SIG-M5 (cell line): ENCODE measurements around the gene PATJ.
"Not testable (repeated sequence)": the region's sequence is repeated elsewhere in the genome, so short reads cannot be mapped to it uniquely, and the experiment has no call there.

Experiments
- DNase-seq: peaks from one replicate; lab custom pipeline; 2025; lab: John Stamatoyannopoulos, UW

Gene PATJ

GRCh38 chr1:62092110-62092509, 349.8 kb downstream of the PATJ start:
- no peak for DNase-seq

GRCh38 chr1:62093261-62093660, 351.0 kb downstream of the PATJ start:
- DNase-seq, result no peak

DNA sequence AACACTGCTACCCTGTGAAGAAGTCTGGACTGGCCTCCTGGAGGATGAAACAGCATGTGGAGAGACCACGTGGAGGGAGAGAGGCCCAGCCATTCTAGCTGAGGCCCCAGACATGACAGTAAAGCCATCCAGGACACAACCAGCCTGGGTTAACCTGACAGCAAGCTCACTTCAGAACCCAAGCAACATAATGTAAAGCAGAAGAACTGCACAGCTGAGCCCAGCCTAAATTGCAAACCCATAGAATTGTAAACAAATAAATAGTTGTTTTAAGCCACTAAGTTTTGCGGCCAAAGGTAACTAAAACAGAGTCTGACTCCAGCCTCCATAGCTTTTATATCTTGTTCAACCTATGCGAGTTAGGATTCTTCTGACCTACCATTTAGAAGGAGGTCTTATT, 355.2 kb downstream of the PATJ start:
- DNase-seq, result no peak

DNA sequence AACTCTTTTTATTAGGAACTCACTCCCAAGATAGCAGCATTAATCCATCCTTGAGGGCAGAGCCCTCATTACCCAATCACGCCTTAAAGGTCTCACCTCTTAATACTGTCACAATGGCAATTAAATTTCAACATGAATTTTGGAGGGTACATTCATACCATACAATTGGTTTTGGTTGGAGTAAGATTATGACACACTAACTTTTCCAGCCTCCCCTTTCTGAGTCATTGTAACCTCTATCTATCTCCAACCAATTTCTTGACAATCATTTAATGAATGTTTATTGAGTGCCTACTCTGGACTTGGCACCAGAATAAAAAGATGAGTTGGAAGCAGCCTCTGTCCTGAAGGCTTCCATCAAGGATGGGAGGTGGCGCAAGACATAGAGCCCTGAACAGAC, 358.2 kb downstream of the PATJ start:
- no peak for DNase-seq

- no peak for DNase-seq
Observed at GRCh38 chr1:62103846-62104245, 361.6 kb downstream of the PATJ start.

DNA sequence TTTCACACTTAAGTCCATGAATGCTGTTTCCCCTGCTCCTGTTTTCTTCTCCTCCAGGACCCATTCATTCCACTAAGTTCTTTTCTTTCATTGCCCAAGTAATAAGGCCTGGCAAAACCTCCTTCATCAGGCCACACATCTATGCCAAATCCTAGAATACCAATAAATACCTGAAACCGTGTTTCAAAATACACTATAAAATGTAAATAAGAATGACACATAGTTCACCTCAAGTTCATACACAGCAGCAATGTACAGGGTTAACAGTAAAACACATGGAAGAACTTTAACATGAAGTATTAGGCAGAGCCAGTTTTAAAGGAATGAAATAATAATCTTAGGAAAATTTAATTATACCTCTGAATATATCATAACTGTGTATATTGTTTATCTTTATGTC, 365.6 kb downstream of the PATJ start:
- DNase-seq, result no peak

GRCh38 chr1:62109124-62109523, 366.8 kb downstream of the PATJ start:
- DNase-seq, result no peak

DNA sequence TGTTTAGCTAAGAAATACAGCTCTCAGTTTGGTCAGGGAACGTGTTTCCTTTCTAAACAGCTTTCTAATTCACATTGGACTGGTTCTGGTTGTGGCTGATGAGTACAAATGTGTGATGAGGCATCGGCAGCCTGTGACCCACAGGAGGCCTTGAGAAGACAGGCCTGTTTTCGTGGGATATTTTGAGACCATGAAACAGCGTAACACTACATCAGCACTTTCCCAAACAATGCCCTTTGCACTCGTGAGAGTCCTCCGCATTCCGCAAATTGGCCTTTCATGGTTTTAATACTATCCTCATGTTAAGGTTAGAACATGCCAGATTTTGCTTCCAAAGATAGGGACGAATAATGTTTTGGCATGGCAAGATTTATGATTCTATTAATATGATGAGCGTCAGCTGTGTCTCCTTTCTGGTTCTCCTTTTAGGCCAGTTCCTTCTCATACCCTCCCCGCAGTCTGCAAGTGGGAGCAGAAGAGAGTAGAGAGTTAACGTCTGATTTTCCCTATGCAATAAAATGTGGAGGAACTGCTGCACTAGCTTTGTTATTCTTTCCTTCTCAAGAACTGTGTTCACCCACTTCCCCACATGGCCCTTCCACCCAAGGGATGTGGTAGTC, 368.0 kb downstream of the PATJ start:
- no peak for DNase-seq

DNA sequence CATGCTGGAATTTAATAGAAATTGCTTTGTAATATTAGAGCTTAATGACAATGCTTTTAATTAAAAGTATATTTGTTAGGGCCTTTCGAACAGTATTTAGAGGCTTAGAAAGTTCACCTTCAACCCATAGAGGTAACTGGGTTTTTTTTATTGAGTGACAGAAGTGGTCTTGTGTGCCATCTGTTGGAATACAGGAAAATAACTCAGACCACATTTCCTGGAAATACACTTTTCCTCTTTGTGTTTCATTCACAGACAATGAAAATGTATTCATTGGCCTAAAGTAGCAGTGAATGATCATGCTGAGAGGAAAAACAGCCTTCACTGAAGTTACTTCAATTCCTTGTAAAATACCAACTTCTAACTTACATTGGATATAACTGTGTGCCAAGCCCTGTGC, 368.8 kb downstream of the PATJ start:
- DNase-seq, result no peak

DNA sequence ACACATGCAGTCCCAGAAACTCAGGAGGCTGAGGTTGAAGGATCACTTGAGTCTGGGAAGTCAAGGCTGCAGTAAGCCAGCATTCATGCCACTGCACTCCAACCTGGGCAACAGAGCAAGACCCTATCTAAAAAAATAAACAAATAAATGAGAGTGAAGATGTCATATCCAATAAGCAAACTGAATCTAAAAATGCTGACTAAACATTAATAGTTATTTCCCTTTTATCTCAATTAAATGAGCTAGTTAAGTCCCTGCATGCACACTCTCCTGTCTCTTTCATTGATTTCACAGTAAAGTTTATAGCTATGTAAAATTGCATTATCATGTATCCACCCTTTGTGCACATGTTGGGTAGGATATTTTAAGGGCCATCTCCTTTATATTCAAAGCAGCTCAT, 371.2 kb downstream of the PATJ start:
- no peak for DNase-seq

DNA sequence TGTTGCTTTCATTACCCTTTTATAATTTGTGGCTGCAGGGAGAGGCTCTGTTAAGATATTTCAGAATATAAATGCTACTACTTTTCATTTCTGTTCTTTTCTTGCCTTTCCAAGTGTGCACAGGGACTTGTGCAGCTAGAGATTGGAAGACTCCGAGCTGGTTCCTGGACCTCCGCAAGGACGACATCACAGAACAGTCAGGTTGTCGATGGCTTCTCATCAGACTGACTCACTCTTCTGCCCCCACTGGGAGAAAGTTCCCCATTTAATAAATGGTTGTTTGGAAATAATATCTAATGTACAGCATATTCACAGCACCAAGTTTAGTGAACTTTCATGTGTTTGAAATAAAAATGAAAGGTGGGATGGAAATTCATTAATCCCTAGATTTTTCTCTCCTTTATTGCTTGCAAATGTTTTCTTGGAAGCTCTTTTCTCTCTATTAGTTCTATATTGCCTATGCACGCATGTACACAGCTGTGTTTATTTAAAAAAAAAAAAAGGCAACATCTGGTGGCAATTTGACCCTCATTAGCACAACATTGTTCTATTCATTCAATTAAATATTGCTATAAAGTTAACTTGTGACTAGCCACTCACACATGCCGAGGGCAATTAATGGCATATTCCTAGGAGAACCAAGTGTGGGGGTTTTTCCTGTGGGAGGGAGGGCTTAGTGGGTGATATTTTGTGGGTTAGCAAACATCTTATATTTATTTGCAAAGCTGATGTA, 374.9 kb downstream of the PATJ start:
- DNase-seq, result no peak

GRCh38 chr1:62126579-62127290, 384.5 kb downstream of the PATJ start:
- DNase-seq, result no peak

DNA sequence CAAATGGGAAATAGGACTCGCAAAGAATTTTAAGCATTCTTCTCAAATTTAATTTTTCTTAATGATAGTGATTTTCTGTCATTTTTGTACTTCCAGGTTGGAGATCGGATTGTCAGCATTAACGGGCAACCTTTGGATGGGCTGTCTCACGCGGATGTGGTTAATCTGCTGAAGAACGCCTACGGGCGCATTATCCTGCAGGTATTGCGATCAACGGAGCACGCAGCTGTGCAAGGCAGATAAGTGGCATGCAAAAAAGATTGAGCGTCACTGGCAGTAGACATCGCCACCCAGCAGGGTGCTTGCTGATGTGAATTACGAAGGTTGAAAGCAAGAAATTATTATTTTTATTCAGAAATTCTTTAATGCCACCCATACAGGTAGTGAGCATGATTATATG, 386.5 kb downstream of the PATJ start:
- no peak for DNase-seq

GRCh38 chr1:62131093-62131725, 388.9 kb downstream of the PATJ start:
- no peak for DNase-seq

DNA sequence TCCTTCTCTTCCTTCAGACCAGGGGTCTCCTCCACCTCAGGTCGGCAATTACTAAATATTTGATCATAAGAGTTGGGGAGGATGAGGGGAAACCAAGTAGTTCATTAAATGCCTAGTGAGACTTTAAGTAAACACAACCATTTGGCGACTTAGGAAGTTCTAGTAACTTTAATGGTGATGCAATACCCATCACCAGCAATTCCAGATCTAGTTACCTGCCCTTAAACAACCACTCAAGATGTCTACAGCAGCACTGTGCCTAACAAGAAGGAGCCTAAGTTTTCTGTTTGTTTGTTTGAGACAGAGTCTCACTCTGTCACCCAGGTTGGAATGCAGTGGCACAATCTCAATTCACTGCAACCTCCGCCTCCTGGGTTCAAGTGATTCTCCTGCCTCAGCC, 395.7 kb downstream of the PATJ start:
- DNase-seq, result no peak

GRCh38 chr1:62139410-62139809, 397.1 kb downstream of the PATJ start:
- no peak for DNase-seq

- no peak for DNase-seq
Observed at GRCh38 chr1:62140666-62141065, 398.4 kb downstream of the PATJ start.

- no peak for DNase-seq
Observed at GRCh38 chr1:62142496-62142895, 400.2 kb downstream of the PATJ start.

DNA sequence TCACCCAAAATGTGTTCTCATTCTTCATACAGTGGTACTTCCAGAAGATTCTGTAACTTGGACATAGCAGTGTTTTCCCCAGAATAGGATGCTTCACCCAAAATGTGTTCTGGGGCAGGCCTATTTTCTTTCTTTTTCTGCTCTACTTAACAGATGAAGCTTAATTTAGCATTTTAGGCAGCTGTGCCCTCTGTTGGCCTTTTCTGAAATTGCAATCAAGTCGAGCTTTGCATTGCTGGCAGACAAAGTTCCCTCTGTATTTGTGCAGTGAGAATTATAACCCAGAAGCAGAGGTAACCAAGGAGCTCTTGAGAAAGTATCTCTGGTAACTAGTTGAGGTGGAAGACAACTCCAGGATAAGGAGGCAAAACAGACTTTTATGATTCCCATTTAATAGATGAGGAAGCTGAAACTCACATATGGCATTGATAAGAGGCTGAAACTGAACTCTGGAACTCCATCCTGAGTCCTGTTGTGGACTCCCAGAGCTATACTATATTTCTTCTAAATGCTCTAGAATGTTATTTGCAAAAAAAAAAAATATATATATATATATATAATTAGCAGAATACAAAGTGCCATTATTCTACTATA, 402.1 kb downstream of the PATJ start:
- no peak for DNase-seq

DNA sequence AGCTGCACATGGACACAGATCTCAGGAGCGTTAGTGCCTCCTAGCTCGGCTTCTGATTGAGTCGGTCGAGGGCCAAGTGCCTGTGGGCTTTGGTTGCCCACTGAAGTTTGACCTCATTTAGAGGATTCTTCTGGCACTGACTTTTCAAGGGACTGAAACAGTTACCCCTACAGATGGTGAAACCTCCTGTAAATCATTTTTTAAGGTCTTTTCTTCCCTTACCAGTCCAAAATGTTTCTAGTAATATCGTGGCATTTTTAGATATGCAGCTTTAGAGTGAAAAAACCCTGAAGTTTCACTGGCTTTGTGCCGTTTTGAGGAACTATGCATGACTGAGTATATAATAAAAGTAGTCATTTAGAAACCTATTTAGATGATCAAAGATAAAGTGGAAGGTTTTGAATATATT, 417.7 kb downstream of the PATJ start:
- no peak for DNase-seq

- DNase-seq, result no peak
Observed at GRCh38 chr1:62161711-62162110, 419.4 kb downstream of the PATJ start.

GRCh38 chr1:62170380-62170779, 428.1 kb downstream of the PATJ start:
- not testable (repeated sequence) for DNase-seq
